Stimulated activated CD8-positive, alpha-beta memory T cell treated with anti-CD3 and anti-CD28 coated beads, Interleukin-4, amount 100 ng/mL, for 48 hours (primary cell): ENCODE results near the gene ASCL3.
"Not testable (repeated sequence)": the region's sequence is repeated elsewhere in the genome, so short reads cannot be mapped to it uniquely, and the experiment has no call there.

Experiments
- DNase-seq: peaks from one replicate; pipeline ENCODE4 v3.0.0-alpha.2; 2020

Gene ASCL3

DNA sequence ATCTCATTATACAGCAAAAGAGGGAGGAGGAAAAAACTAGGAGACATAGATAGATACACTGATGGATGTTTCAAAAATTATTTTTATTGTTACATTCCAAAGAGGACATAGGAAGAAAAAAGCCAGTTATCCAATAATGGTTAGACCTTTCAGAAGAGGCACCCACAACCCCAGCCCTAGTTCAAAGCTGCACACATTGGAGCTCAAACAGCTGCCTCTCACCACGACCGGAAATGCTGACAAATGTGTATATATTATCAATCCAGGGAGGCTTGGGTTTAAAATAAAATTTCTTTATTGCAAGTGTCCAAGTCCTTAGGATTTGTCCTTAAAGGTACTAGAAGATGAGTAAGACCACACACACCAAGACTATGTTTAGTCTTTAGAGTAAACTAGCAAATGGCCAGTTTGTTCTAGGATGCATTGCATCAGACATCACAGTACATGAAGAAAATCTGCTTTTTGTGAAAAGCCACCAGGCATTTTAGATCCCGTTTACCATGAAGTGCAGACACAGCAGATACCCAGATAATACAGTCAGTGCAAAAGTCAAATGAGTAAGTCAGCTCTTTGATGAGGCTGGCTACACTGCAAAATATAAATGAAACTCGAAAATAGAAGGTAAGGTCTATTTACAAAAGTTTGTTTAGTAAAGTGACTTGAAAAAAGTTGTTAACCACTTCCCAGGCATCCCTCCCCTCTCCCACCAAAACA lies 4.6 kb upstream of the ASCL3 start:
- DNase-seq, result no peak

DNA sequence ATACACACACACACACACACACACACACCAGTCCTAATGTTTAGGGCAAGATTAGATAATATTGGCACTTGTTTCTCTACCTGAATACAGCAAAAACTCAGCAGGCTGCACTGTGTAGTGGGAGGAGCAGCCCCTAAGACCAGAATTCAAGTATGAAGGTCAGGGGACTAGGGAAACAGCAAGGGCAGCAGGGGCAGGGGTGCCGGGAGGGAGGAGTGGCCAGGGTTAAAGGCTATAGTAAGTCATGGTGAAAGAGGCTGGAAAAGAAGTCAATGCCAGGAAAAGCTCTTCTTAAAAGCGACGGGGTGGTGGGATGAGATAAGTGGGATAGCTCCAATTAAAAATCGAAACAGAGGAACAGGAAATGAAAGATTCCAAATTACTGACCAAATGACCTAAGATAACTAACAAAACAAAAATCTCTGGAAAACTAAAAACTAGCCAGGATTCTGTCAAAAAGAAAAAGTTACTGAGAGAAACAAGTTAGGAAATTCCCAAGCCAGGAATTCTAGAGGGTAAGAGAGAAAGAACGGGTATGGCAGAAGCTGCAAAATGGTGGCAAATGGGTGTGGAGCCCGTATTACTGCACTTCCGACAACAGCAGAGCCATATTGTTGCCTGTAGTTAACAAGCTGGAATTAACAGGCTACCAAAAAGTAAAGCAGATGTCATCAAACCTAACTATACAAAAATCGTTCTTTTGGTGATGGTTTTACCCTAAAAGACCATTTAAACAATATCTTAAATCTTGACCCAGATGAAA lies 1.3 kb downstream of the ASCL3 start:
- no peak for DNase-seq

DNA sequence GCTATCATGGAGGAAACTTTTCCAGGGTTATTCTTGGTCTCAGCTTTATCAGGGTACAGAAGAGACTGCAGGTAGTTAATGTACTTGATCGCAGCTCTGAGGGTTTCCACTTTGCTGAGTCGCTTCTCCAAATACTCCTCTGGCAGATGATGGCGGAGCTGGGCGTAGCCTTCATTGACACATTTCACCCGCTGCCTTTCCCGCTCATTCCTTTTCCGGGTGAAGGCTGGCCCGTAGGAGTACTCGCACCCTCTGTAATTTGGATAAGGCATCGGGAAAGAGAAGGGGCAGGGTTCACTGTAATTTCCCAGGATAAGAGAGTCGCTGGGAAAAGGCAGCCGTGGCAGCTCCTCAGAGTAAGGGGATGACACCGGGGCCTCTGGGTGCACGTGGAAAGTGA lies 5.2 kb downstream of the ASCL3 start:
- no peak for DNase-seq

DNA sequence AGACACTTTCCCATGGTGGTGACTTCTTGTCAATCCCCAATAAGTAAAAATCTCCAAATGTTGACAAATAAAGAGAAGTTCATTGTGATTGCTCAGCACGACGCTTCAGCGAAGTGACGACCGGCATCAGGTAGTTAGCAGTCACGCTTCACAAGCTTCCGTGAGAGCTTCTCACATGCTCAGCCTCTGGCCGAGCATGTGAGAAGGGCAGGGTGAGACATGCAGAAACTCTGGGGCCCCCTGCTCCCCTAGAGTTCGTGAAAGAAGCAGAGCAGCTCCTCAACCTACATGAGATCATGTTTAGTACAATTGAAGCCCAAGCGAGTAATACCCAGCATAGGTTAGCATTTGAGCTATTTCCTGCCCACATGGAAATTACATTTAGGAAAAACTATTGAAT lies 5.7 kb downstream of the ASCL3 start:
- no peak for DNase-seq

DNA sequence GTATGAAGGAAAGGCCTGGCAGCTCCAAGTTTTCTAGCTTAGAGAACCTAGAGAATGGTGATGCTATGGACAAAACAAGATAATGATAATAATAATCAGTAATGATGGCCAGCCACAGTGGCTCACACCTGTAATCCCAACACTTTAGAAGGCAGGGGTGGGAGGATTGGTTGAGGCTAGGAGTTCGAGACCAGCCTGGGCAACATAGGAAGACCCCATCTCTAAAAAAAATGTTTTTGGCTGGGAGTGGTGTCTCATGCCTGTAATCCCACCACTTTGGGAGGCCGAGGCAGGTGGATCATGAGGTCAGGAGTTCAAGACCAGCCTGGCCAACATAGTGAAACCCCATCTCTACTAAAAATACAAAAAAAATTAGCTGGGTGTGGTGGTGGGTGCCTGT lies 7.0 kb downstream of the ASCL3 start:
- DNase-seq, result not testable (repeated sequence)

DNA sequence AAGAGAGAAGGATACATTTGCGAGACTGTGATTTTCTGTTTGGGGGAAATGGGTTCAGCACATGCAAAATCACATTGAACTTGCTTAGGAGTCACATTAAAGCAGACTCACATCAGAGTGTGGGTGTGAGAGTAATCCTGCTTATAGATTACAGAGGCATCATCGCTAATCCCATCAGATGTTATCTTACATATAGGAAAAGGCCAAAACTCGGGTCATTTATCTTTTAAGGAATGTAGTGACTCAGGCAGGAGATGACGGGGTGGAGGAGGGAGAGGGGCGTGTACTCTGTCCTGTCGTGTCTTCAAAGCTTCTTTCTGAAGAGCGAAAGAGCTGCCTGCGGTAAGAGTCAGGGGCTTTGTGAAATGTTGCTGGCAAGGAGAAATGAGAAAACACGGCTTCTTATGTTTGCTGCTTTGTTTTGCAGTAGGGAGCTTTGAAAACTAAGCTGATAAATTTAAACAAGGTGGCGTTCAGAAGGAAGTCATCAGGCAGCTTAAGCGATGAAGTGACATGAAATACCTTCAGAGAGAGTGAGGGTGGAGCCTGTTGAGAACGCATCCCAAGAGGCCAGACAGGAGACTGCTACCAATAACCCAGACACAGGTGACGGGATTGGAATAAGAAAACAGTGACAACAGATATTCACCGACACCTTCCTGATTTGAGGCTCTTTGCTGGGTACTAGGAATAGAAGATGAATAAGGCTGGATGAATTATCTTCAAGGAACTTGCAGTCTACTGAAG lies 7.9 kb downstream of the ASCL3 start:
- DNase-seq, result no peak

DNA sequence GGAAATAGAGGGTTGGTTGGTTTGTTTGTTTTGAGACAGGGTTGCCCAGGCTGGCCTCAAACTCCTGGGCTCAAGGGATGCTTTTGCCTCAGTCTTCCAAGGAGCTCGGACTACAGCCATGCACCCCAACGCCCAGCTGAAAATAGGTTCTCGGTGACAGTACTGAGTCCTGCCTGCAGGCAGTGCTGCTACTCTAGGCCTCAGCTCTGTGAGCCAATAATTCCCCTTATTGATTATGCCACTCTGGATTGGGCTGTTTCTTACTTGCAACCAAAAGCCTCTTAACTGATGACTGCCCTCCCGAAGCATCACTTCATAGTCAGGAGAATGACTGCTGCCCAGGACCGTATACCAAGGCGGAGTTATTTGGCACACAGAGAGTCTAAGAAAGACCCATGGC lies 8.9 kb downstream of the ASCL3 start:
- DNase-seq, result no peak

DNA sequence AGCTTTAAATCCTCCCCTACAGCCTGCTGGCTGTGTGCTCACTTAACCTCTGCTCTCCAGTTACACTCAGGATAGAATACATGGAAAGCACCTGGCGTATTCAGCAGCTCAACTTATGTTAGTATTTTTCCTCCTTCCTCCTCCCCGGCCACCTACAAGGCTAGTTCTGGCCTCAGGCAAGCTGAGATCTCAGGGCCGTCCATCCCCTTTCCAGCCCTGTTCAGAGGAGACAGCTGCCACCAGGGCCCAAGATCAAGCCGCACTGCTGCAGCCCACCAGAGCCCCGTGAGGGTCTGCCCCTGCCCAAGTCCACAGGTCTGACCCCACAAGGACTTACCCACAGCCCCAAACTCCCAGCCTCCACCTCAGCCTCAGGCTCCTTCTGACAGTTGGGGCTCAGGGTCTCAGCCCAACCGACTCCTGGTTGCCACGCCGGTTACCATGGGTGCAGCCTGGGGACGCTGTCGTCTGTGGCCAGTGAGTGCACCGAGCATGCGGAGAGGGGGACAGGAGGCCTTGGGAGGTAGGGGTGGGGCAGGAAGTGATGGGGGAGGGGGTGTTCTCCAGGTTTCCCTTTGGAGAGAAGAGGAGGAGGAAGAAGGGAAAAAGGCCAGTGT lies 10.1 kb downstream of the ASCL3 start, which contains the start of gene C11orf16:
Gene C11orf16, minus strand, starts transcription at position 384 of the 617 bp plus-strand sequence. CDS start 639 bp downstream, outside the sequence.
- no peak for DNase-seq

DNA sequence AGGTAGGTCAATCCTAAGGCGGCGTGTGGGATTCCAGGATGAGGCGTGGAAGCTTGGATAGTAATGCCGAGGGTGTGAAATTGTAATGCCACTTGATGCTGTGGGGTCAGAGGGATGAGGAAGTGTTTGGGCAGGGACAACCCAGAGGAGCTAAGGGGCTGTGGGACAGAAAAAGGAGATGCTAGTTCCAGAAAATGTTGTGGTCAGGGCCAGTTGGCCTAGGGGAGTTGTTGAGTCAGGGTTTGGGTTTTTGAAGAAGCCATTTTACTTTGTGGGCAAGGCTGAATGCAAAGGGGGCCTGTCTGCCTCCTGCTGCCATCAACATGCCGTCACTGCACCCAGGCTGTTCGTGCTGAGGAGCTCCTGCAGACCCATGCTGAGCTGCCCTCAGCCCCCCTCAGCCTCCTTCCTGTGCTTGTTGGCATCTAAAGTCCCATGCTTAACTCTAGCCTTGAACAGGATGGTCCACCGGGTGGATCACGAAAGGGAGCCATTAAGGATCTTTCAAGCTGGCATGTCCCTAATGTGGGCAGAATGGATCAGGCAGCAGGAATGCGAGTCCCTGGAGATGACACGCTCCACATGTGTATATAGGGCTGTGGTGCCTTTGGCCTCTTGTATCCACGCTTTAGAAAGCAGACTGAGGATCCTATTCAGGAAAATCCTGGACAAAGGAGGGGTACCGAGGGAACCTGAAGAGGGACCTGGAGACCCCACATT lies 12.2 kb downstream of the ASCL3 start:
- no peak for DNase-seq

DNA sequence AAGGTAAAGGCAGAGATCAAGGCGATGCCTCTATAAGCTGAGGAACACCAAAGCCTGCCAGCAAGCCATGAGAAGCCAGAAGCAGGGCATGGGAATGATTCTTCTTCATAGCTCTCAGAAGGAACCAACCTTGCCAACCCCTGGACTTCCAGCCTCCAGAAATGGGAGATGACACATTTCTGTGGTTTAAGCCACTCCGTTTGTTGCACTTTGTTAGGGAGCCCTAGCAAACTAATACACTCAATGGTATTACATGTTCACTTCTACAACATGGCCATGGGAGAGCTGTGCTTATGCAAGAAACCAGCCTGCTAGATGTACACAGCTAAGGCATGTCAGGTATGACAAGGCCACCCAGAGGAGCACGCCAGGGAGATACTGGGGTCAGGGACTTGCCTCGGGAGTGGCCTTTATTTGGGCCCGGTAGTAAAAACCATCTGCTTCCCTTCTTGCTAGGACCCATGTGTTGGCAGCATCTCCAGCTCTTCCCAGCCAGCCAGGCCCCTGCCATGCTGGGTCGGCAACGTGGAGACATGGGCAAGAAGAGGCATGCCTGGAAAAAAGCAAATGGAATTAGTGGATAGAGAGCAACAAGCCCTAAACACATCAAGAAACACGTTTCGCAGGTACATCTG lies 13.7 kb downstream of the ASCL3 start:
- no peak for DNase-seq

DNA sequence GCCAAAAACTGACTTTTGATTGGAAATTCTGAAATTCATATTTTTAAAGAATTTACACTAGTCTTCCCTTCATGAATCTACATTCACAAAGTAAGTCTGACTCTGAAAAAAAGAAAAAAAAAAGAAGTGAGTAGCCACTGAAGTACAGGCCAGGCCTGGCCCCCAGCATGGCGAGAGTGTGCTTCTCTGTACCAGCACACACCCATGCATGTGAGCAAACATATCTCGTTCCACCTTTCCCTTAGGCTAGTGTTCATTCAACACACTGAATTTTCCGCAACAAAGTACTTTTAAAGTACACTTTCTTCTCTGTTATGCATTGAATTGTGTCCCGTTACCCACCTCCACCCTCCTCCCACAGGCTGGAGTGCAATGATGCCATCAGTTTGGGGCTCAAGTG lies 14.6 kb downstream of the ASCL3 start:
- DNase-seq, result no peak

DNA sequence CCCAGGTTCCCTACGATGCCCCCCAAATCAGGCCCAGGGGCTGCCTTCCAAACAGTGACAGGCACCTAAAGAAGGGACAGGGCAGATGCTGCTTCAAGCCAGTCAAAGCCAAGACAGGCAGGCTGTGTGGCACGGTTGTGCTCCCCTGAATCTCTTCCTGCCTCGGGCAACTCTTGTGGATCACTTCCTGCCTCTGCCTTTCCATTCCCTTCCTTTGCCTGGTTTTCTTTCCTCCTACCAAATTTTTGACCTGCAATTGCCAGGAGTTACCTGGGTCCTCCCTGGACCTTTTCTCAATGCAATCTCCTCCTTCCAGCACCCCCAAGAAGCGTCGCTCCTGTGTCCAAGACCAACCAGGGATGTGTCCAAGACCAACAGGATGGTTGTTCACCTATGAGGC lies 15.6 kb downstream of the ASCL3 start:
- DNase-seq, result no peak

DNA sequence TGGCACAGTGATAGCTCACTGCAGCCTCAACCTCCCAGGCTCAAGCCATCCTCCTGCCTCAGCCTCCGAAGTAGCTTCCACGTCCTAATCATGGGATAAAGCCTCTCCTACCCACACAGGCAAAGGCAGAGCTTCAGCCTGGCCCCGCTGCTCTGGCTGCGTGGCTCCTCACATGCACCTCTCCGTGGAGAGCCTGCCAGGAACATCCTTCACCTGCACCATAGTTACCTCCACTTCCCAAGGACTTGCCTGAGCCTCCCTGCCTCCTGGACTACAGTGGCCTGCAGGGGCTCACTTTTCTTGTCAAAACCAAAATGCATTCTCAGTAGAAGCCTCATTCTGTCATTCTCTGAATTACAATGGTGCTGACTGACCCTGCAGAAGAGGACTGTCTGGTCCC lies 16.6 kb downstream of the ASCL3 start:
- DNase-seq, result no peak

DNA sequence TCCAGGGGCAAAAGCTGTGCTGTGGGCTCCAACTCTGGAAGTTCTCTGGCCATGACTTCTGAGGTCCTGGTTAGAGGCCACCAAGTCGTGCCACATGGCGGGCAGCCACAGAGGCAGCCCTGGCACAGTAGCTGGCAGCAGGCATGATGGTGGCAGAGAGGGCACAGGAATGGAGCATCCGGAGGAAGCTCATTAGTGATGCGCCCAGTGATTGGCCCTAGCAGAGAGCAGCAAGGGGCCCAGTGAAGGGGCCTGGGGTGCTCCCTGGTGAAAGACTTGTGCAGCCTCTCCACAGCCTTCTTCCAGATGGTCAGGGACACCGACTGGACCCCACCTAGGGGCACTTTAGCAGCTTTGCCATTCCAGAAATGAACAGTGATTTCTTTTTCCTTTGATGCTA lies 17.1 kb downstream of the ASCL3 start:
- no peak for DNase-seq

DNA sequence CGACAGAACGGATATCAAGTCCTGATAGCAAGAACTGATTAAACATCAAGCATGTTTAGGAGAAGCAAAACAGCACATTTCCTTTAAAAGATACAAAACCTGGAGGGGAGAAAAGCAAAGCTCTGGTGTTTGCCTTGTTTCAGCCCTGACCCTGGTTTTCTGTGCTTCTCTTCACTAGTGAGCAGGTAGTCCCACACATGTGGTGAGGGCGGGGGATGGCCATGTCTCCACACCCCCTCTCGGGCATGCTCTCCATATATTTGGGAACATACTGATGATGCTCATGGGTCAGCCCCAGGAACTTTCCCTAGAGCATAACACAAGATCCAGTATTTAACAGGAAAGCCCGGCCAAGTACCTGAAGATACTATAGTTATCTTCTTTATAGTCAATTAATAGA lies 20.1 kb downstream of the ASCL3 start:
- no peak for DNase-seq

DNA sequence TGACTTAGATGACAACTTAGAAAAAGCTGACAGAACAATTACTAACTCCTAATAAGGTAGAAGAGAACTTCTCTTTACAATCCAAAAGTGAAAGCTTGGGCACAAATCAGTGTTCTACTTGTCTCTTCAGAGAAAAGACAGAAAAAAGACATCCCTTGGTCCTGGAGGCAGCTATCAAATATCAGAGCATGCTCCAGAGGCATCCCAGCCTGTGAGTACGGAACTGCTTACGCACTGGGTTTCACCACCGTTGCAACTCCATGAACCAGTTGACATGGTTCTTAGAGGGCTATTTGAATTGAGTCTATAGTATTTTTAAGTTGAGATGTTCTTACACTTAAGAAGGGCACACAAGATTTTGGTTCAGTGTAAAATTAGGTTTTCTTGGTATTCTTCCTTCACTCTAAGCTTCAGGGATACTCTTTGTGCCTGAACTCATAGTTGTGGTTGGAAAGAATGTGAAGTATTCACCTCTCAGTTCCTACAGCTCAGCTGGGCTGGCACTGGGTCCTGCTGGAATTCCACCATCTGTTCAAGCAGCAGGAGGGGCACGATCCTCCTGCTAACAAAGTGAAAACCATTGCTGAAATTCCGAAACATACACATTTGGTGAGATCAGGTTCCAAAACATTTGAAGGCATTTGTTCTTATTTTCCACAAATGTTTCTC lies 25.5 kb downstream of the ASCL3 start:
- DNase-seq, result no peak

DNA sequence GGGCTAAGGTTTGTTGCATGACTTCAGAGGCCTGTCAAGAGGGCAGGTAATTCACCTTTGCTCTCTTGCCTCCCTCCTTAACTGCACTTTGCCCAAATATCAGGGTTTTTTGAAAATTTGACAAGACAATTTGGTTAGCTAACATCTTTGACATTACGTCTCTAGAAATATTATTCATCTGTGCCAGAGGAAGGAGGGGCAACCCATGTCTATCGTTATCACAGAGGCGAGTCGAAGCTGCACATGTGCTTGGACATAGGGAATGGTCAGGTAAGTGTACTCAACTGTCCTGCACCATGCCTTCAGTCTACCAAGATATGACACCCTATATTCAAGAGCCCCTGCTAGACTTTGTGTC lies 28.2 kb downstream of the ASCL3 start:
- DNase-seq, result no peak

DNA sequence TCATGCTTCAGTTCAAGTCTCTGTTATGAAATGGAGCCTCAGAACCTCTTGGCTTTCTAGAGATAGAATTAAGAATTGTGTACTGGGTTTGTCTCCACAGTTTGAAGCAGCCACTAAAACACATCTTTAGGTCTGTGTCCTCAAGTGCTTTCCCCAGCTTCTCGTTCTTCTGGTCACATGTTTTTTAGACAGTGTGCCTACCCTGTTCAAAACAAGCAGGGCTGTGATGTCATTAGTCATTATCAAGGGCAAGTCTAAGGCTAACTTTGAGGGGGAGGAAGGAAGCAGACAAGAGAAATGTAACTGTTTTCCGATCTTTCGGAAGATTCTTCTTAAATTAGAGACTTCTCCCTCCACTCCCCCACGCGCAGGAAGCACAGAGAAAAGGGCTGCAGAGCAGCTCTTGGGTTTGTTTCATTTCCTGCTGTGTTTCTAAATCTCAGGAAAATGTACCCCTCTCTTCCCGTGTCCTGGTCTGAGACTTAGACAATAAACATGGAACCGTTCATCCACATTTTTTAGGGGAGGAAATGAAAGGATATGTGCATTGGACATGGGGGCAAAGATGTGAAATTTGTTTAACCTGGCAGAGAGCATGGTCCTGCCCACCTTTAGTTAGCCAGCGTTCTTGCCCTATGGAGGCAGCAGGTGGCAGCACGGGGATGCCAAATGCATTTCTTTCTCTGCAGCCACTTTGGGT lies 28.7 kb downstream of the ASCL3 start:
- peak; percentile 63 for DNase-seq

DNA sequence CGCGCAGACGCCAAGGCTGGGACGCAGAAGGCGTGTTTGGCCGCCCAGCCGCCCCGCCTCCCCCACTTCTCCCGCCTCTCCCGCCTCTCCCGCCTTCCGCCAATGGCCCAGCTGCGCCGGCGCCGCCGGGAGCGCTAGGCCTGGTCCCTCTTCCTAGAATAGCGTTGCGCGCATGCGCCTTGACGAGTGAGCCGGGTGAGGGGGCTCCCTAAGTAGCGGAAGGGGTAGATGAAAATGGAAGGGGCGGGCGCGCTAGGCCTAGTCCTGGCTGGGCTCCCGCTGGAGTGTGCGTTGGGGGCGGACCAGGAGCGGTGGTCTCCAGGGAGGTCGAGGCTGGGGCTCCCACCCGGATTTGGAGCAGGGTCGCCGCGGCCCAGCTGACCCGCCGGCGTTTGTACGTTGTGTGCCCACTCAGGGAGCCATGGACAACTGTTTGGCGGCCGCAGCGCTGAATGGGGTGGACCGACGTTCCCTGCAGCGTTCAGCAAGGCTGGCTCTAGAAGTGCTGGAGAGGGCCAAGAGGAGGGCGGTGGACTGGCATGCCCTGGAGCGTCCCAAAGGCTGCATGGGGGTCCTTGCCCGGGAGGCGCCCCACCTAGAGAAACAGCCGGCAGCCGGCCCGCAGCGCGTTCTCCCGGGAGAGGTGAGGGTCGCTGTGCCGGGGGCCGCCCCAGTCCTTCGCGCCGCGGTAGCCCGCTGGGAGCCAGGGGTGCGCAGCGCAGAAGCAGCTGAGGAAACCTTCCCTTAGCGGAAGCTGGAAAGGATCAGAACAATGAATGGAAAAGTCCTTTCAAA lies 31.6 kb downstream of the ASCL3 start, which contains the start of gene AKIP1:
Gene AKIP1, plus strand, starts transcription at position 161 of the 795 bp plus-strand sequence. Its CDS starts 261 bp downstream, at position 422.
- DNase-seq, result peak; percentile 93

DNA sequence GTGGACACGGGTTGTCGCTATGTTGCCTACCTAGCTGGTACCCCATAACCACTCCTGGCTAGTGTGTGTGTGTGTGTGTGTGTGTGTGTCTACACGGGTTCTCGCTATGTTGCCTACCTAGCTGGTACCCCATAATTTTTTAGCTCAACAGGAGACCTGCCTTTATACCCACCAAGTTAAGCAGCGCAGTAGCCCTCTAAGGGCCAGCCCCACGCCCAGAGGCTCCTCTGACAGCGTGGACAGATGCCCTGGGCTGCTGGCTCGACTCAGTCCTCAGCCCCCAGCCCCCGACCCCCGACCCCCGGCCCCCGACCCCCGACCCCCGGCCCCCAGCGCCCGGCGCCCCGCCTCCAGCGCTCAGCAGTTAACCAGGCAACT lies 32.2 kb downstream of the ASCL3 start:
- DNase-seq, result peak; percentile 30
